ENCODE results near the gene TP63.

TP63 gene

GRCh38 chr3:189820365-189820720 is 189.2 kb downstream of the TP63 start:
- DNase-seq (ENCODE audit: low read depth in 2 of 2) = no peak

- no peak for DNase-seq (ENCODE audit: low read depth in 2 of 2)
These were observed 190.1 kb downstream of the TP63 start for GRCh38 chr3:189821262-189821661.

- DNase-seq (ENCODE audit: low read depth in 2 of 2) = no peak
These were observed 191.5 kb downstream of the TP63 start for GRCh38 chr3:189822726-189823125.

- DNase-seq (ENCODE audit: low read depth in 2 of 2) = no peak
These were observed 193.6 kb downstream of the TP63 start for GRCh38 chr3:189824629-189825312.

GRCh38 chr3:189826566-189826965 is 195.4 kb downstream of the TP63 start:
- DNase-seq (ENCODE audit: low read depth in 2 of 2) = no peak

- DNase-seq (ENCODE audit: low read depth in 2 of 2) = no peak
These were observed 195.9 kb downstream of the TP63 start for GRCh38 chr3:189827108-189827507.

GRCh38 chr3:189830401-189830800 is 199.2 kb downstream of the TP63 start:
- no peak for DNase-seq (ENCODE audit: low read depth in 2 of 2)

- no peak for DNase-seq (ENCODE audit: low read depth in 2 of 2)
These were observed 202.1 kb downstream of the TP63 start for GRCh38 chr3:189833266-189833665.

- no peak for DNase-seq (ENCODE audit: low read depth in 2 of 2)
These were observed 202.8 kb downstream of the TP63 start for GRCh38 chr3:189833996-189834395.

- DNase-seq (ENCODE audit: low read depth in 2 of 2) = no peak
These were observed 203.3 kb downstream of the TP63 start for GRCh38 chr3:189834462-189834861.

GRCh38 chr3:189836795-189837194 is 205.6 kb downstream of the TP63 start:
- DNase-seq (ENCODE audit: low read depth in 2 of 2) = no peak

- DNase-seq (ENCODE audit: low read depth in 2 of 2) = no peak
These were observed 207.1 kb downstream of the TP63 start for GRCh38 chr3:189838291-189838690.

- no peak for DNase-seq (ENCODE audit: low read depth in 2 of 2)
These were observed 208.4 kb downstream of the TP63 start for GRCh38 chr3:189839576-189839975.

- no peak for DNase-seq (ENCODE audit: low read depth in 2 of 2)
These were observed 210.4 kb downstream of the TP63 start for GRCh38 chr3:189841473-189842205.

GRCh38 chr3:189842681-189843602 is 211.8 kb downstream of the TP63 start:
- DNase-seq (ENCODE audit: low read depth in 2 of 2) = no peak

- DNase-seq (ENCODE audit: low read depth in 2 of 2) = no peak
These were observed 213.9 kb downstream of the TP63 start for GRCh38 chr3:189845069-189845468.

GRCh38 chr3:189848395-189849040 is 217.3 kb downstream of the TP63 start:
- no peak for DNase-seq (ENCODE audit: low read depth in 2 of 2)

GRCh38 chr3:189849262-189849661 is 218.1 kb downstream of the TP63 start:
- DNase-seq (ENCODE audit: low read depth in 2 of 2) = no peak

- DNase-seq (ENCODE audit: low read depth in 2 of 2) = no peak
These were observed 220.5 kb downstream of the TP63 start for GRCh38 chr3:189851682-189852081.

GRCh38 chr3:189853906-189854305 is 222.7 kb downstream of the TP63 start:
- no peak for DNase-seq (ENCODE audit: low read depth in 2 of 2)

GRCh38 chr3:189860296-189860695 is 229.1 kb downstream of the TP63 start:
- no peak for DNase-seq (ENCODE audit: low read depth in 2 of 2)
